Tongue (tissue), 2 donors: ENCODE measurements around the gene FAIM. TPM values are rescaled to one million over a fixed set of nuclear protein-coding genes. Genes with fewer than 3 reads are reported as not detected.
"Not testable (repeated sequence)": the region's sequence is repeated elsewhere in the genome, so short reads cannot be mapped to it uniquely, and the experiment has no call there.

Source experiments
- DNase-seq: peaks from one replicate; pipeline ENCODE4 v3.0.0-alpha.2; 2015
- total RNA-seq: library from RNA; depleted of rRNA; stranded (reverse); fragments of >200 nt; gene quantifications from one replicate; pipeline ENCODE4 v1.2.3, GENCODE V29; 2014

FAIM gene
- total RNA-seq, 1 donor from 2014 or later, result 11.6 TPM

- not testable (repeated sequence) for DNase-seq
Observed at GRCh38 chr3:138601661-138602060, 6.9 kb upstream of the FAIM start.

DNA sequence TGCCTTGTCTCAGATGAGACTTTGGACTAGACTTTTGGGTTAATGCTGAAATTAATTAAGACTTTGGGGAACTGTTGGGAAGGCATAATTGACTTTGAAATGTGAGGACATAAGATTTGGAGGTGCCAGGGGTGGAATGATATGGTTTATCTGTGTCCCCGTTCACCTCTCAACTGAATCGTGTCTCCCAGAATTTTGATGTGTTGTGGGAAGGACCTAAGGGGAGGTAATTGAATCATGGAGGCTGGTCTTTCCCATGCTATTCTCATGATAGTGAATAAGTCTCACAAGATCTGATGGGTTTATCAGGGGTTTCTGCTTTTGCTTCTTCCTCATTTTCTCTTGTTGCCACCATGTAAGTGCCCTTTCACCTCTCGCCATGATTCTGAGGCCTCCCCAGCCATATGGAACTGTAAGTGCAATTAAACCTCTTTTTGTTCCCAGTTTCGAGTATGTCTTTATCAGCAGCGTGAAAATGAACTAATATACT is 4.4 kb upstream of the FAIM start:
- not testable (repeated sequence) for DNase-seq

GRCh38 chr3:138609898-138610266 is 1.3 kb downstream of the FAIM start:
- DNase-seq, result no peak

GRCh38 chr3:138615462-138615861 is 6.9 kb downstream of the FAIM start:
- no peak for DNase-seq

DNA sequence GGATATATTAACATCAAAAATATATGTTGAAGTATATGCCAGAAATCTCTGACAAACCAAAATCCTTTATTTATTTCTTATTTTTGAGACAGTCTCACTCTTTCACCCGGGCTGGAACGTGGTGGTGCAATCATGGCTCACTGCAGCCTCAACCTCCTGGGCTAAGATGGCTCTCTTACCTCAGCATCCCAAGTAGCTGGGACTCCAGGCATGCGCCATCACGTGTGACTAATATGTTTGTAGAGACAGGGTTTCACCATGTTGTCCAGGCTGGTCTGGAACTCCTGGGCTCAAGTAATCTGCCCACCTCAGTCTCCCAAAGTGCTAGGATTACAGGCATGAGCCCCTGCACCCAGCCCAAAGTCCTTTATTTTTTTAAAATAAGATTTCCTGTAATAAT is 11.9 kb downstream of the FAIM start:
- no peak for DNase-seq

DNA sequence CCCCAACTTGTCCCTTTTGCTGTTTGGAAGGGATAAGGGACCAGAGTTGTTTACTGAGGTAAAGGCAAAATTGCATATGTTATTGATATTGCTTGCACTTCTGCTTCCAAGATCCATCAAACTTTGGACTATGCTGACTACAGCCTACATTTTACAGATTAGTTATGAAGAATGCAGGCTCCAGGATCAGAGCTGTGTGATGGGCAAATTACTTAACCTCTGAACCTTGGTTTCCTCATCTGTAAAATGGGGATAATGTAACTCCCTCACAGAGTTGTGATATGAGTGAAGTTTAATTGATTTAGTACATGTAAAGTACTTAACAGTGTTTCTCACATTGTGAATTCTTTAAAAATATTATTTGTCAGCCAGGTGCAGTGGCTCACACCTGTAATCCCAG is 15.9 kb downstream of the FAIM start:
- no peak for DNase-seq

GRCh38 chr3:138625707-138626365 is 17.3 kb downstream of the FAIM start:
- no peak for DNase-seq

DNA sequence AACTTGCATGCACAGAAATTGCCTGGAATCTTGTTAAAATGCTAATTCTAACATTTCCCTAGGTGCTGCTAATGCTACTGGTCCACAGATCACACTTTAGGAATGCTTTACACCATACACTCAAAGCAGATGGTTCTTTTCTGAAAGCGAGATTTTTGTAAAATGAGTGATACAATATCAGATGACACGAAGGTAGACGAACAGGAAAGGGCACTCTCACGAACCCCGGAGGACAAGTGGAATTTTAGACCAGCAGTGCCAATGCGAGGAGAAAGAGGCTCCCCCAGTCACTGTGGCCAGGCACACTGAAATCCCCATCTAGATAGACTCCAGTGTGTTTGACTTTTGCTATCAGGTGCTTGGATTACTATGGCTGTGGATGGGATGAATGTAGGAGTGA is 21.0 kb downstream of the FAIM start:
- no peak for DNase-seq

GRCh38 chr3:138638641-138639040 is 30.1 kb downstream of the FAIM start:
- peak; percentile 26 for DNase-seq

DNA sequence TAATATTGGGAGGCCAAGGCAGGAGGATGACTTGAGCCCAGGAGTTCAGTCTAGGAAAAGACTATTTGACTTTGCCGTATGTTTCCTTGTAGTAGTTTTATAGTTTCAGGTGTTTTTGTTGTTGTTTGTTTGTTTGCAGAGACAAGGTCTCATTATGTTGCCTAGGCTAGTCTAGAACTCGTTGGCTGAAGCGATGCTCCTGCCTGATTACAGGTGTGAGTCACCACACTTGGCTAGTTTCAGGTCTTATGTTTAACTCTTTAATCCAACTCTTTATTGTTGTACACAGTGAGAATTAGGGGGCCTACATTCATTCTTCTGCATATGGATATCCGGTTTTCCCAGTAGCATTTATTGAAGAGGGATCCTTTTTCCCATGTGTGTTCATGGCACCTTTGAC is 32.0 kb downstream of the FAIM start:
- DNase-seq, result no peak

GRCh38 chr3:138642226-138642926 is 33.8 kb downstream of the FAIM start:
- DNase-seq, result no peak

GRCh38 chr3:138642927-138643253 is 34.3 kb downstream of the FAIM start:
- no peak for DNase-seq

- no peak for DNase-seq
Observed at GRCh38 chr3:138646008-138646407, 37.4 kb downstream of the FAIM start.

DNA sequence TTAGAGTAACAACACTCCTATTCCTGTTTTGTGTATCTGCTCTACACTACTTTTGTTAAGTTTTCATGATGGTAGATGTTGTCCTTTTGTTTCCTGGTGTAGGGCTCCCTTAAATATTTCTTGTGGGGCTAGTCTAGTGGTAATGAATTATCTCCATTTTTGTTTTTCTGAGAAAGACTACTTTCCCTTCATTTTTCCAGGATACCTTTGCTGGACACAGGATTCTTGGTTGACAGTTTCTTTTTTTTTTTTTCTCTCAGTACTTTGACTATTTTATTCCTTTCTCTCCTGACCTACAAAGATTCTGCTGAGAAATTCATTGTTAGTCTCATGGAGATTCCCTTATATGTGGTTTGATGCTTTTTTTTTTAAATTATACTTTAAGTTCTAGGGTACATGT is 37.9 kb downstream of the FAIM start:
- no peak for DNase-seq

DNA sequence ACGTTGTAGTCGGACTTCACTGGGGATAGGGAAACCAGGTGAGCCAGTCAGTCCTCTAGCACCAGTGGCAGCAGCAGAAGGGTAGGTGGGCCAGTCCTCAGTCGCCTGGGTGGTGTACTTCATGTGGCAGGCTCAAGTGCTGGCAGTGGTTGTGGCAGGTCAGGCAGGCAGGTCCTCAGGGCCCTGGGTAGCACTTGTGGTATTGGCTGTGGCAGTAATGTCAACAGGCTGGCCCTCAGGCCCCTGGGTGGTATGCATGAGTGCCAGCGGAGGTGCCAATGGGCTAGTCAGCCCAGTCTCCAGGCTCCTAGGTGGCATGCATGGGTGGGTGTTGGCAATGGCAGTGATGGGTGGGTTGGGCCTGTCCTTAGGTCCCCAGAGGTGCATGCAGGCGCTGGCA is 40.6 kb downstream of the FAIM start:
- no peak for DNase-seq

DNA sequence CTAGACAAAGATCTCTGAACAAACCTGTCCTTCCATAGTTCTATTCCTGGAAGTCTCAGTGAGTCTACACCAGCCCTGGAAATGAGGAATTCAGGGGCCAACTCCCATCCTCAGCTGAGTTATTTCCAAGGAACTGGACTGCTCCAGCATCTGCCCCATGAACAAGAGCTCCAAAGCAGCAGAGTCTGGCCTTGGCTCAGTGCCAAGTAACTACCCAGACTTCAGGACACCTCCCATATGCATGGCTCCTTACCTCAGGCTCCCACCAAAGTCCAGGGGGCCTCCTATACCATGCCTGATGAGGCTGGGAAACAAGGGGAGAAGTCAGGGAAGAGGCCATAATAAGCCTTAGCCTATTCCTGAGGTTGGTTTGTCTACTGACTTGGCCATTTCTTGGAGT is 45.0 kb downstream of the FAIM start:
- DNase-seq, result no peak

- no peak for DNase-seq
Observed at GRCh38 chr3:138657508-138657907, 48.9 kb downstream of the FAIM start.

DNA sequence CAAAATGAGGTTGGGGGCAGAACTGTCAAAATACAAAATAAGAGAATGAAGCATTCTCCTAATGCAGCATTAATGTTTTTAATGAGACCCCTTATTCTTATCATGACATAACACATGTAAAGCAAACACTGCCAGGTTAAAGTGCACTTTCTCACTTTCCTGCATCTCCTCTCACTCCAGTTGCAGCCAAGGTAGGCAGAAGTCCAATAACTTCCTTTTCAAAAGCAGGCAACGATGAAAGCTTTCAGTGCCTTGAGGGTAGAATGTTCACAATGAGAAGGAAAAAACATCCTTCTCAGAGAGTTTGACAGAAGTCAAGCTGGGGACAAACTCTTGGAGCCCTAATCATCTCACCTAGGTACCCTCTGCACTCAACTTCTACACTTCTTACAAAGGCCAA is 59.5 kb downstream of the FAIM start:
- DNase-seq, result no peak

- no peak for DNase-seq
Observed at GRCh38 chr3:138670407-138670806, 61.8 kb downstream of the FAIM start.

- DNase-seq, result peak; percentile 60
Observed at GRCh38 chr3:138673641-138674530, 65.3 kb downstream of the FAIM start.

- DNase-seq, result no peak
Observed at GRCh38 chr3:138675393-138675792, 66.8 kb downstream of the FAIM start.

GRCh38 chr3:138678086-138678485 is 69.5 kb downstream of the FAIM start:
- no peak for DNase-seq

- DNase-seq, result no peak
Observed at GRCh38 chr3:138678874-138679392, 70.4 kb downstream of the FAIM start.
